ENCODE data around the gene ZYG11A. TPM values are rescaled to one million over a fixed set of nuclear protein-coding genes. Genes with fewer than 3 reads are reported as not detected.

The ZYG11A gene
- total and polyA plus RNA-seq, 8 donors: not detected

- DNase-seq (no peak), ATAC-seq (no peak), FAIRE-seq (no peak)
- no peak overlapping the region for H3K4me3 ChIP-seq
- no peak overlapping the region for H3K27ac ChIP-seq
- 89 to 93% methylated on average over 7 of the region's 7 CpGs for WGBS, 2 donors
- TF ChIP-seq, protein P1, sequence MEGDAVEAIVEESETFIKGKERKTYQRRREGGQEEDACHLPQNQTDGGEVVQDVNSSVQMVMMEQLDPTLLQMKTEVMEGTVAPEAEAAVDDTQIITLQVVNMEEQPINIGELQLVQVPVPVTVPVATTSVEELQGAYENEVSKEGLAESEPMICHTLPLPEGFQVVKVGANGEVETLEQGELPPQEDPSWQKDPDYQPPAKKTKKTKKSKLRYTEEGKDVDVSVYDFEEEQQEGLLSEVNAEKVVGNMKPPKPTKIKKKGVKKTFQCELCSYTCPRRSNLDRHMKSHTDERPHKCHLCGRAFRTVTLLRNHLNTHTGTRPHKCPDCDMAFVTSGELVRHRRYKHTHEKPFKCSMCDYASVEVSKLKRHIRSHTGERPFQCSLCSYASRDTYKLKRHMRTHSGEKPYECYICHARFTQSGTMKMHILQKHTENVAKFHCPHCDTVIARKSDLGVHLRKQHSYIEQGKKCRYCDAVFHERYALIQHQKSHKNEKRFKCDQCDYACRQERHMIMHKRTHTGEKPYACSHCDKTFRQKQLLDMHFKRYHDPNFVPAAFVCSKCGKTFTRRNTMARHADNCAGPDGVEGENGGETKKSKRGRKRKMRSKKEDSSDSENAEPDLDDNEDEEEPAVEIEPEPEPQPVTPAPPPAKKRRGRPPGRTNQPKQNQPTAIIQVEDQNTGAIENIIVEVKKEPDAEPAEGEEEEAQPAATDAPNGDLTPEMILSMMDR (IDR thresholded peaks at IDR 0.05): no peak
- no peaks in the 10 kb centered on the region for H3K9me3 ChIP-seq
- H3K27me3 ChIP-seq: no peaks in the 10 kb centered on the region
- H3K36me3 ChIP-seq: no peaks in the 10 kb centered on the region
- intact Hi-C loops (cut with DNase I): loop anchor here in 1 of 3 donors (10.0 kb wide), 1 partner anchor 266 kb away; no protein-coding TSS in a partner anchor
- H3K4me1 ChIP-seq: no peaks in the 10 kb centered on the region
Observed at GRCh38 chr1:52919051-52919722, 76.6 kb downstream of the ZYG11A start.

GRCh38 chr1:52919723-52920483 lies 77.3 kb downstream of the ZYG11A start:
- WGBS, 2 donors: 83 to 86% methylated on average over 10 of the region's 10 CpGs
- no peak for FAIRE-seq
- Histone ChIP-seq H3K4me3 (peak overlapping the region in 1 of 4 donors; percentile 90), H3K27ac (no peak overlapping the region), H3K36me3 (no peaks in the 10 kb centered on the region), H3K27me3 (no peaks in the 10 kb centered on the region), H3K9me3 (no peaks in the 10 kb centered on the region), H3K4me1 (peaks cover 0 to 3% (median 0%) of the 10 kb centered on the region in 3 donors)
- intact Hi-C loops (cut with DNase I): loop anchor here in 1 of 3 donors (10.0 kb wide), 1 partner anchor 265 kb away; no protein-coding TSS in a partner anchor
- ATAC-seq: no peak
- TF ChIP-seq, protein P1 (IDR thresholded peaks at IDR 0.05): no peak
- DNase-seq: no peak

DNA sequence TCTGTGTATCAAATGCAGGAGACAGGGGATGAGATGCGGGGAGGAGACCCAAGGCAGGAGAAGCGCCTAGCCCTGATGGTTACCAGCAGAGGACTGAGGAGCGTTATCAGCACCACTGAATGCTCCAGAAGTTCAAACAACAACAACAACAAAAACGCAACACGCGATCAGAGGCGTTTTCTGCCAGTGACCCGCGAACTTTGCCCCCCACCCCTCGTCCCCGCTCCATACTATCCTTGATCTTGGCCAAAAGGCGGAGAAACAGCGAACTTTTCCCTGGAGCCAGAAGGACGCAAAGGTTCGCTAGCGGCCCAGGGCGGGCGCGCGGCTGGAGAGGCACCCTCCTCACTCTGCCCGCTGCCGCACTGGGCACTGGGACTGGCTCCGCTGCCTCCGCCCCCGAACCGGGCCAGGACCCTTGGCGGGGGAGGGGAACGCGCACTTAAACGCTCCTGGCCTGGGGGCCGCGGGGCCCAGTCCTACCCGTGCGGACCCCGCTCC lies 78.3 kb downstream of the ZYG11A start:
- TF ChIP-seq, protein P1 (IDR thresholded peaks at IDR 0.05): no peak
- WGBS, 2 donors: 8 to 9% methylated on average over 35 of the region's 35 CpGs
- Histone ChIP-seq H3K9me3 (no peaks in the 10 kb centered on the region), H3K4me1 (peaks cover 0 to 10% (median 6%) of the 10 kb centered on the region in 3 donors), H3K27ac (peak overlapping the region; percentile 83 to 91 (median 86)), H3K27me3 (no peaks in the 10 kb centered on the region), H3K4me3 (peak overlapping the region; percentile 67 to 90 (median 75)), H3K36me3 (no peaks in the 10 kb centered on the region)
- DNase-seq: peak; percentile 36 to 78 (median 56)
- ATAC-seq: peak; percentile 68 to 85 (median 76)
- FAIRE-seq: no peak
- intact Hi-C loops (cut with DNase I): no loop called here

GRCh38 chr1:52925571-52926005 lies 83.0 kb downstream of the ZYG11A start:
- no peaks in the 10 kb centered on the region for H3K9me3 ChIP-seq
- ATAC-seq (peak in 3 of 4 donors; percentile 30 to 52 (median 30)), FAIRE-seq (no peak), DNase-seq (peak in 4 of 6 donors; percentile 48 to 62 (median 58))
- intact Hi-C loops (cut with DNase I): no loop called here
- H3K27me3 ChIP-seq: no peaks in the 10 kb centered on the region
- H3K27ac ChIP-seq: peak overlapping the region; percentile 17 to 50 (median 30)
- peaks cover 10 to 21% (median 14%) of the 10 kb centered on the region in 3 donors for H3K4me1 ChIP-seq
- peak overlapping the region in 2 of 4 donors; percentile 17 to 57 for H3K4me3 ChIP-seq
- H3K36me3 ChIP-seq: no peaks in the 10 kb centered on the region
- WGBS, 2 donors: 9 to 12% methylated on average over 5 of the region's 5 CpGs
- TF ChIP-seq, protein P1 (IDR thresholded peaks at IDR 0.05): no peak
